GM13977 (cell line): ENCODE data around the gene CEP20.

ENCODE experiments used
- DNase-seq: peaks from one replicate; pipeline ENCODE4 v3.0.0; 2012; ENCODE audit warnings: low spot score
- CTCF ChIP-seq: IDR thresholded peaks from 2 replicates; pipeline ENCODE4 v1.5.1; 2012; ENCODE audit warnings: mild to moderate bottlenecking, control low read depth; ENCODE audit not compliant: insufficient read depth; ENCODE audit errors: extremely low read depth, missing control alignments
- in situ Hi-C: fragments of 300-500 bp; cut with MboI; formaldehyde crosslinking; loops from one replicate; pipeline ENCODE4 v1.12.0; 2022; ENCODE audit warnings: low sequenced_read_pairs, low pct_unique_long_range_greater_than_20kb, mixed read lengths, inconsistent platforms; ENCODE audit not compliant: unreplicated experiment

The CEP20 gene

GRCh38 chr16:15830832-15831451, 57.5 kb downstream of the CEP20 start:
- DNase-seq = no peak
- in situ Hi-C loops = no loop called here
- TF ChIP-seq CTCF = no peak

- in situ Hi-C loops = no loop called here
- TF ChIP-seq CTCF = no peak
- DNase-seq = no peak
Measured at GRCh38 chr16:15829460-15829859, 58.9 kb downstream of the CEP20 start.

DNA sequence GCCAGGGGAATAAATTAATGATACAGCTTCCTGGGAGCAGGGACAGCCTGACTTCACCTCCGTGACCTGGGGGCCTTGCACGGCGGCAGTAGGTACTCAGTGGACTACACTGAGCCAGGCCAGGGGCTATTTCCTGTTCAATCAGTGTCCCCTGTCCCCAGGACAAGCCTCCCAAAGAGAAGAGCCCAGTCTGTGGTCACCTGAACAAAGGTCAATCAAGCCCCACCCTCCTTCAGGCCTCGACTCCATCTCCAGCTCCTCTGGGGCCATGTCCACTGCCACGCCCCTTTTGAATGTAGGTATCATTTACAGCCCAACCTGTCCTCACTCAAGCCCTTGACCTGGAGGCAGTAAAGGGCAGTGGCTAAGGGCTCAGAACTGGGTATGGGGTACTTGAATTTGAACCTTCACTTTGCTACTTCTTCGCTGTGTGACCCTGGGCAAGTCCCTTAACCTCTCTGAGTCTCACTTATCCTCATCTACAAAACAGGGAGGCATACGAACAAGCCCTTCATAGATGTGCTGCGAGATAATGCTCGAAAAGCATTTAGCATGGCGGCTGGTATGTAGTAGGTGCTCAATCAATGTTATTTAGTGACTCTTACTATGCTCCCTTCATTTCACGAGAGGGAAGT, 60.6 kb downstream of the CEP20 start:
- DNase-seq = no peak
- in situ Hi-C loops = no loop called here
- no peak for TF ChIP-seq CTCF

GRCh38 chr16:15827299-15827698, 61.1 kb downstream of the CEP20 start:
- TF ChIP-seq CTCF = no peak

DNA sequence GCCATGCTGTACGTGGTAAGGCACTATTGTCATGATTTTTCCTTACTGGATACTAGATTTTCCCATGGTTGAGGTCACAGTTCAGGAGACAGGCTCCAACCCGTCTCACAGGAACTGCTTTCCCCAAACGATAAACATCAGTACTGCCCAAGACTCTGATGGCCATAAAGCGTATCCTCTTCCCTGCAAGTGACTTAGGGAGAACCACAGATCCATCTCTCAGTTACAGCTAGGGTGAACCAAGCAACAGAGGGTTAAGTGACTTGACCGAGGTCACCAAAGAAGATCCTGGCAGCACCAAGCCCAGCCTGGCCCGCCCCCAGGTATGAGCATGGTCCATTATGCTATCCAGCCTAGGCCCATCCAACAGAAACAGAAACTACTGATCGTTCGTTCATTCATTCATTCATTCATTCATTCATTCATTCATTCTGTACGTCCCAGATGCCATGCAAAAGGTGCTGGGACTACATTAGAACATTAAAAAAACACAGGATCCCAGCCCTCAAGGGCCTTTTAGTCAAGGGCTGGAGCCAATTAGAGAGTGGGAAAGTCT, 62.6 kb downstream of the CEP20 start:
- no peak for TF ChIP-seq CTCF
- in situ Hi-C loops = no loop called here
- no peak for DNase-seq

More at GRCh38 chr16:15827299-15827698, 61.1 kb downstream of the CEP20 start:
- in situ Hi-C loops = no loop called here
- no peak for DNase-seq

DNA sequence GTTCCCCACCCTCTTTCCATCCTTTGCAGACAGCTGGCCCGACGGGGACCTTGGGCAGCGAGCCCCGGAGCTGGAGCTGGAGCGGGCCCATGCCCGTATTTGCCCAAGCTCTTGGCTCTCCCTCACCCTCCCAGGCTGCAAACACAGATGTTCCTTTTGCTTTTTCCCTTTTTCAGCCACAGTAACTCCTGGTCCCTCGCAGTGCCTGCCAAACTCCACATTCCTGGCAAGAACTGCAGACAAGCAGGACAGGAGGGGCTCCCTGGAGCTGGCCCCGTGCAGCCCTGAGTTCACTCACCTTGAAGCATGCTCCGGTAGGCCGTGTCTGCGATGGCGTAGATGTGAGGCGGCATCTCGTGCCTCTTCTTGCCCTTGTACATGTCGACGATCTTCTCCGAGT, 65.4 kb downstream of the CEP20 start:
- in situ Hi-C loops = no loop called here
- no peak for TF ChIP-seq CTCF
- no peak for DNase-seq
